Mammary epithelial cell (primary cell): ENCODE data around the gene GALNT18.

Experiments
- EZH2 ChIP-seq: IDR thresholded peaks from 2 replicates; pipeline ENCODE4 v1.6.1; 2012; ENCODE audit warnings: low read length, inconsistent platforms, borderline replicate concordance
- TF ChIP-seq, protein P1 (sequence below), 2 donors: IDR thresholded peaks in 1 of 2; conservative IDR thresholded peaks in 1 of 2; 2 replicates each; pipeline ENCODE4 v1.5.1; 2011 to 2012; ENCODE audit warnings: inconsistent platforms in 2 of 2, low read length in 2 of 2, mild to moderate bottlenecking in 2 of 2, control low read depth in 1 of 2, low read depth in 1 of 2; ENCODE audit not compliant: insufficient read depth in 1 of 2; ENCODE audit errors: extremely low read depth in 1 of 2

DNA sequence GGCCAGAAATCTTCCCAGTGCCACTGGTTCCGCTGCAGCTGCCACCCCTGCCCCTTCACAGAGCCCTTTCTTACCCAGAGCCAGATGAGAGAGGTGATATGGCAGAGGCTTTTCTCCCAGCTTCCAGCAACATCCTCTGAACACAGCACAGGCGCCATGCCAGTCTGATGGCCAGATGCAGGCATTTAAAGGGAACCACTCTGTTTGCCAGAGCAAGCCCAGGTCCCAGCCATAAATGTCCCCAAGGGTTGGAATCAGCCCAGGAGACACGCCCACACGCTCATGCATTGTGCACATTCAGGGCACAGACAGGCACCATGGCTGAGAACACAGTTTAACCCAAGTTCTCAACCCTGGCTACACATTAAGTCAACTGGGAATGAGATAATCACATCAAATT is 154.5 kb downstream of the GALNT18 start:
- TF ChIP-seq, protein P1, sequence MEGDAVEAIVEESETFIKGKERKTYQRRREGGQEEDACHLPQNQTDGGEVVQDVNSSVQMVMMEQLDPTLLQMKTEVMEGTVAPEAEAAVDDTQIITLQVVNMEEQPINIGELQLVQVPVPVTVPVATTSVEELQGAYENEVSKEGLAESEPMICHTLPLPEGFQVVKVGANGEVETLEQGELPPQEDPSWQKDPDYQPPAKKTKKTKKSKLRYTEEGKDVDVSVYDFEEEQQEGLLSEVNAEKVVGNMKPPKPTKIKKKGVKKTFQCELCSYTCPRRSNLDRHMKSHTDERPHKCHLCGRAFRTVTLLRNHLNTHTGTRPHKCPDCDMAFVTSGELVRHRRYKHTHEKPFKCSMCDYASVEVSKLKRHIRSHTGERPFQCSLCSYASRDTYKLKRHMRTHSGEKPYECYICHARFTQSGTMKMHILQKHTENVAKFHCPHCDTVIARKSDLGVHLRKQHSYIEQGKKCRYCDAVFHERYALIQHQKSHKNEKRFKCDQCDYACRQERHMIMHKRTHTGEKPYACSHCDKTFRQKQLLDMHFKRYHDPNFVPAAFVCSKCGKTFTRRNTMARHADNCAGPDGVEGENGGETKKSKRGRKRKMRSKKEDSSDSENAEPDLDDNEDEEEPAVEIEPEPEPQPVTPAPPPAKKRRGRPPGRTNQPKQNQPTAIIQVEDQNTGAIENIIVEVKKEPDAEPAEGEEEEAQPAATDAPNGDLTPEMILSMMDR (conservative IDR thresholded peaks at IDR 0.05 in 1 of 2, IDR thresholded peaks at IDR 0.05 in 1 of 2; ENCODE audit: extremely low read depth in 1 of 2, insufficient read depth in 1 of 2, low read depth in 1 of 2, low read length in 2 of 2), result no peak
- TF ChIP-seq EZH2, result no peak
